ENCODE measurements around the gene KMT2A.
"Not testable (repeated sequence)": the region's sequence is repeated elsewhere in the genome, so short reads cannot be mapped to it uniquely, and the experiment has no call there.

KMT2A gene

GRCh38 chr11:118533769-118534729 is 97.8 kb downstream of the KMT2A start:
- no peak for DNase-seq

GRCh38 chr11:118535261-118535660 is 99.0 kb downstream of the KMT2A start:
- DNase-seq, result no peak

- no peak for DNase-seq
Observed at GRCh38 chr11:118536726-118537125, 100.4 kb downstream of the KMT2A start.

- DNase-seq, result no peak
Observed at GRCh38 chr11:118537409-118537980, 101.2 kb downstream of the KMT2A start.

- DNase-seq, result no peak
Observed at GRCh38 chr11:118544010-118544646, 107.8 kb downstream of the KMT2A start.

GRCh38 chr11:118544647-118545010 is 108.3 kb downstream of the KMT2A start:
- DNase-seq, result no peak

- no peak for DNase-seq
Observed at GRCh38 chr11:118545533-118545932, 109.2 kb downstream of the KMT2A start.

GRCh38 chr11:118547132-118547531 is 110.8 kb downstream of the KMT2A start:
- no peak for DNase-seq

GRCh38 chr11:118552341-118552740 is 116.0 kb downstream of the KMT2A start:
- no peak for DNase-seq

GRCh38 chr11:118560806-118561205 is 124.5 kb downstream of the KMT2A start:
- no peak for DNase-seq

- DNase-seq, result no peak
Observed at GRCh38 chr11:118565051-118565450, 128.8 kb downstream of the KMT2A start.

- no peak for DNase-seq
Observed at GRCh38 chr11:118569670-118570069, 133.4 kb downstream of the KMT2A start.

GRCh38 chr11:118570787-118571186 is 134.5 kb downstream of the KMT2A start:
- no peak for DNase-seq

- not testable (repeated sequence) for DNase-seq
Observed at GRCh38 chr11:118571701-118572060, 135.4 kb downstream of the KMT2A start.

- peak; percentile 45 for DNase-seq
Observed at GRCh38 chr11:118572061-118572980, 136.0 kb downstream of the KMT2A start, which contains the start of gene ARCN1. ARCN1 (plus strand) TSS chr11:118572409; CDS start chr11:118572548, 139 bp downstream.

GRCh38 chr11:118572981-118573550 is 136.8 kb downstream of the KMT2A start:
- no peak for DNase-seq

GRCh38 chr11:118574636-118575035 is 138.3 kb downstream of the KMT2A start:
- DNase-seq, result no peak

Data from NCI-H748 treated with DMSO at 0.1 percent for 48 hours (cell line).